HCT116 (cell line): ENCODE results near the gene NCAPH2. TPM values are rescaled to one million over a fixed set of nuclear protein-coding genes. Genes with fewer than 3 reads are reported as not detected.

Source experiments
- ATAC-seq: fragments of 200-7000 bp; cut with Tn5 transposase; 2 replicates; pipeline ENCODE4 v1.9.1; 2020; ENCODE audit warnings: mild to moderate bottlenecking, moderate library complexity
- BruUV-seq: library from RNA; stranded (reverse); fragments of 400-500 nt; replicated peaks from 2 replicates; lab custom pipeline; 2021; lab: Mats Ljungman, UMichigan
- CTCF ChIA-PET: fragments of 300-600 bp; sonication (Branson Sonifier 250); formaldehyde crosslinking; loops from one replicate; lab custom pipeline; 2021; ENCODE audit warnings: antibody characterized with exemption; lab: Charles Lee
- POLR2A ChIA-PET: fragments of 300-600, 350-600 bp; sonication (Branson Sonifier 250); formaldehyde crosslinking; loops from one replicate; lab custom pipeline; 2021; ENCODE audit warnings: antibody characterized with exemption; lab: Charles Lee
- RAD21 ChIA-PET, 2 experiments: fragments of 300-600 bp; sonication (Branson Sonifier 250); formaldehyde crosslinking; loops; one replicate each; lab custom pipeline; 2023; ENCODE audit warnings: low total read pairs in 2 of 2; ENCODE audit not compliant: uncharacterized antibody in 2 of 2, unreplicated experiment in 2 of 2, low non-redundant PET in 1 of 2; lab: Charles Lee
- DNase-seq: peaks from one replicate; pipeline ENCODE4 v3.0.0-alpha.2; 2010; ENCODE audit warnings: low read depth, low spot score
- H2AFZ ChIP-seq: fragments of 200-600 bp; shearing (Covaris generic), sonication (generic); 2 replicates; pipeline ENCODE4 v1.6.1; 2017; ENCODE audit warnings: low read depth, mixed run types, mixed read lengths, antibody characterized with exemption, low read length; ENCODE audit not compliant: poor library complexity, severe bottlenecking
- H3K27ac ChIP-seq: 2 replicates; pipeline ENCODE4 v1.5.1; 2012; ENCODE audit warnings: low read depth, low read length
- H3K27me3 ChIP-seq: fragments of 200-600 bp; sonication (generic); 2 replicates; pipeline ENCODE4 v1.6.1; 2016; ENCODE audit warnings: mixed run types, low read length, mixed read lengths; ENCODE audit not compliant: insufficient read depth
- H3K36me3 ChIP-seq, 2 experiments: fragments of 200-500 bp in 1 of 2; fragments of 200-600 bp in 1 of 2; sonication (Bioruptor generic) in 1 of 2; sonication (generic) in 1 of 2; 2 replicates each; pipeline versions ENCODE4 v1.5.1 to v1.6.1; 2014 to 2016; ENCODE audit warnings: low read length in 2 of 2, inconsistent platforms in 1 of 2, mixed read lengths in 1 of 2, mixed run types in 1 of 2; ENCODE audit not compliant: insufficient read depth in 2 of 2, control insufficient read depth in 1 of 2
- H3K4me1 ChIP-seq, 2 experiments: fragments of 200-600 bp in 1 of 2; sonication (generic) in 1 of 2; 2 replicates each; pipeline versions ENCODE4 v1.5.1 to v1.6.1; 2012 to 2017; ENCODE audit warnings: low read length in 2 of 2, inconsistent platforms in 1 of 2, mild to moderate bottlenecking in 1 of 2, mixed read lengths in 1 of 2, mixed run types in 1 of 2, moderate library complexity in 1 of 2; ENCODE audit not compliant: insufficient read depth in 2 of 2, control insufficient read depth in 1 of 2
- H3K4me2 ChIP-seq: fragments of 200-600 bp; sonication (generic); 2 replicates; pipeline ENCODE4 v1.6.1; 2017; ENCODE audit warnings: mixed run types, low read length, mixed read lengths
- H3K4me3 ChIP-seq, 2 experiments: fragments of 200-600 bp in 1 of 2; sonication (generic) in 1 of 2; replicated peaks in 1 of 2; 2 replicates each; pipeline ENCODE4 v1.5.1; 2011 to 2016; ENCODE audit warnings: low read length in 2 of 2, control low read depth in 1 of 2, low read depth in 1 of 2, mild to moderate bottlenecking in 1 of 2, mixed read lengths in 1 of 2, mixed run types in 1 of 2
- H3K79me2 ChIP-seq: fragments of 200-600 bp; sonication (generic); 2 replicates; pipeline ENCODE4 v1.6.1; 2017; ENCODE audit warnings: mild to moderate bottlenecking, mixed run types, low read length, moderate library complexity, mixed read lengths; ENCODE audit not compliant: insufficient read depth
- H3K9ac ChIP-seq: fragments of 200-600 bp; sonication (generic); 2 replicates; pipeline ENCODE4 v1.6.1; 2016; ENCODE audit warnings: low read length, mixed read lengths
- H3K9me2 ChIP-seq: fragments of 200-600 bp; sonication (generic), shearing (Covaris generic); 2 replicates; pipeline ENCODE4 v1.6.1; 2017; ENCODE audit warnings: mixed run types, mild to moderate bottlenecking, moderate library complexity; ENCODE audit not compliant: insufficient read depth
- H3K9me3 ChIP-seq, 2 experiments: fragments of 200-500 bp in 1 of 2; fragments of 200-600 bp in 1 of 2; sonication (Bioruptor generic) in 1 of 2; sonication (generic) in 1 of 2; 2 replicates each; pipeline ENCODE4 v1.6.1; 2014 to 2017; ENCODE audit warnings: low read length in 2 of 2, mixed read lengths in 2 of 2, inconsistent platforms in 1 of 2, low read depth in 1 of 2, mild to moderate bottlenecking in 1 of 2, mixed run types in 1 of 2, moderate library complexity in 1 of 2; ENCODE audit not compliant: control insufficient read depth in 1 of 2, insufficient read depth in 1 of 2
- H4K20me1 ChIP-seq: fragments of 200-600 bp; sonication (generic), shearing (Covaris generic); 2 replicates; pipeline ENCODE4 v1.6.1; 2017; ENCODE audit warnings: mixed run types, mild to moderate bottlenecking, moderate library complexity; ENCODE audit not compliant: insufficient read depth
- EZH2 ChIP-seq: fragments of 200-600 bp; sonication (generic); IDR thresholded peaks from 2 replicates; pipeline ENCODE4 v1.6.1; 2017; ENCODE audit warnings: antibody characterized with exemption, mixed run types
- EZH2phosphoT487 ChIP-seq: fragments of 200-600 bp; IDR thresholded peaks from 2 replicates; pipeline ENCODE4 v1.6.1; 2018; ENCODE audit warnings: antibody characterized with exemption, borderline replicate concordance
- JUND ChIP-seq: IDR thresholded peaks from 2 replicates; pipeline ENCODE4 v1.6.1; 2012
- POLR2AphosphoS5 ChIP-seq: IDR thresholded peaks from 2 replicates; pipeline ENCODE4 v1.6.1; 2011; ENCODE audit warnings: mild to moderate bottlenecking, low read depth, low read length, moderate library complexity
- REST ChIP-seq: IDR thresholded peaks from 2 replicates; pipeline ENCODE4 v1.6.1; 2012; ENCODE audit warnings: low read depth
- ZBTB33 ChIP-seq: IDR thresholded peaks from 2 replicates; pipeline ENCODE4 v1.6.1; 2011; ENCODE audit warnings: mild to moderate bottlenecking, low read length, moderate library complexity; ENCODE audit not compliant: insufficient replicate concordance; ENCODE audit errors: extremely low read depth
- intact Hi-C: fragments of 100-400 bp; cut with micrococcal nuclease; formaldehyde crosslinking; loops from 2 replicates; pipeline ENCODE4 v1.10.0; 2022
- total RNA-seq: library from RNA; stranded (reverse); gene quantifications from one replicate; pipeline ENCODE4 v1.2.1, GENCODE V29; 2021; ENCODE audit not compliant: unreplicated experiment

NCAPH2 gene
- total RNA-seq, 1 experiment from 2014 or later, result 99.1 TPM

- Histone ChIP-seq H3K27ac (no peak overlapping the region), H3K27me3 (no peaks in the 10 kb centered on the region), H3K79me2 (peaks cover 51% of the 10 kb centered on the region), H2AFZ (no peak overlapping the region), H3K4me1 (peaks cover 25 to 42% of the 10 kb centered on the region in 2 experiments), H4K20me1 (peaks cover 6% of the 10 kb centered on the region; the same call in 1 of the 2 replicates), H3K4me2 (no peak overlapping the region), H3K36me3 (peaks cover 7 to 11% of the 10 kb centered on the region in 2 experiments; a peak in 3 of 4 replicates)
- no TSS peak for BruUV-seq
- CTCF ChIA-PET, result no interaction called here
- no peak for TF ChIP-seq POLR2AphosphoS5
- TF ChIP-seq JUND, result no peak
- no peak for TF ChIP-seq ZBTB33
- TF ChIP-seq EZH2phosphoT487, result no peak
- TF ChIP-seq EZH2, result no peak
- TF ChIP-seq REST, result no peak
- TF ChIP-seq, all 23 proteins: peak for 0
- no peak for ATAC-seq
- no peak overlapping the region for H3K4me3 ChIP-seq
- ChIA-PET RAD21 (no interaction called here), POLR2A (no interaction called here)
- DNase-seq, result no peak
- intact Hi-C loops, result no loop called here
- H3K9me2 ChIP-seq, result no peaks in the 10 kb centered on the region
- H3K9me3 ChIP-seq, result no peaks in the 10 kb centered on the region
- no peak overlapping the region for H3K9ac ChIP-seq
These were observed 39.4 kb upstream of the NCAPH2 start for GRCh38 chr22:50468626-50469025.
